Sigmoid colon (tissue), 7 donors: ENCODE results near the gene EPS8L2. TPM values are rescaled to one million over a fixed set of nuclear protein-coding genes. Genes with fewer than 3 reads are reported as not detected.
A peak's percentile ranks its signal among the peaks of the same experiment; 100 is the strongest.

Experiments
- DNase-seq: peaks from one replicate; pipeline ENCODE4 v3.0.0-alpha.2; 2019
- H3K27ac ChIP-seq, 4 donors: fragments of 200-600 bp; sonication (generic); one replicate each; pipeline ENCODE4 v1.5.1; 2016 to 2019; ENCODE audit warnings: mild to moderate bottlenecking in 1 of 4
- H3K27me3 ChIP-seq, 3 donors: fragments of 200-600 bp; sonication (generic); one replicate each; pipeline ENCODE4 v1.5.1; 2019; ENCODE audit warnings: mild to moderate bottlenecking in 1 of 3
- H3K36me3 ChIP-seq, 4 donors: fragments of 200-600 bp; sonication (generic); one replicate each; pipeline ENCODE4 v1.5.1; 2016 to 2019
- H3K4me1 ChIP-seq, 4 donors: fragments of 200-600 bp; sonication (generic); one replicate each; pipeline ENCODE4 v1.5.1; 2017 to 2019
- H3K4me3 ChIP-seq, 4 donors: fragments of 200-600 bp; sonication (generic); one replicate each; pipeline ENCODE4 v1.5.1; 2017 to 2019; ENCODE audit warnings: mild to moderate bottlenecking in 2 of 4, moderate library complexity in 1 of 4
- H3K9me3 ChIP-seq, 4 donors: fragments of 200-600 bp in 3 of 4; sonication (generic) in 3 of 4; one replicate each; pipeline versions ENCODE4 v1.5.1 to v1.6.1; 2013 to 2019
- CTCF ChIP-seq, 4 experiments: fragments of 450-650 bp in 3 of 4; fragments of 200-600 bp in 1 of 4; IDR thresholded peaks; one replicate each; pipeline ENCODE4 v1.5.1; 2016 to 2019; ENCODE audit warnings: antibody characterized with exemption in 4 of 4, mild to moderate bottlenecking in 3 of 4, moderate library complexity in 2 of 4
- EP300 ChIP-seq, 4 donors: sonication (generic); formaldehyde crosslinking; IDR thresholded peaks; one replicate each; pipeline ENCODE4 v1.6.1; 2017; ENCODE audit warnings: antibody characterized with exemption in 4 of 4
- POLR2A ChIP-seq, 2 donors: fragments of 450-650 bp; IDR thresholded peaks; one replicate each; pipeline ENCODE4 v1.6.1; 2016; ENCODE audit warnings: antibody characterized with exemption in 2 of 2, mild to moderate bottlenecking in 2 of 2, moderate library complexity in 2 of 2
- POLR2AphosphoS5 ChIP-seq, 4 donors: sonication (generic); formaldehyde crosslinking; IDR thresholded peaks; one replicate each; pipeline ENCODE4 v1.6.1; 2017; ENCODE audit warnings: antibody characterized with exemption in 4 of 4
- whole genome bisulfite sequencing, 2 donors: extraction: QIAGEN DNeasy Blood & Tissue Kit; methylation state at CpG; one replicate each; pipeline ENCODE4 v1.1.7; 2013; 5-methylcytosine and 5-hydroxymethylcytosine counted together
- intact Hi-C: fragments of 100-400 bp; cut with DNase I; formaldehyde crosslinking; loops from one replicate; pipeline ENCODE4 v1.15.1; 2023
- polyA plus RNA-seq, 3 donors: library from polyadenylated mRNA; stranded (reverse); fragments of 200-250 nt; gene quantifications; one replicate each; pipeline ENCODE4 v1.2.3, GENCODE V29; 2013
- total RNA-seq, 4 donors: library from RNA; depleted of rRNA; stranded (reverse); fragments of >200 nt; gene quantifications; one replicate each; pipeline ENCODE4 v1.1.0, GENCODE V29; 2016
- donor health status: healthy with polysubstance abuse.
- donor health status: Bipolar disorder and iron deficiency.
- donor health status: healthy.

EPS8L2 gene
- total and polyA plus RNA-seq, 7 donors = 5.4 to 168 (median 15.6) TPM

GRCh38 chr11:776263-776560 lies 70.2 kb downstream of the EPS8L2 start:
- peaks cover 0 to 54% (median 39%) of the 10 kb centered on the region in 4 donors for H3K4me1 ChIP-seq
- intact Hi-C loops = no loop called here

GRCh38 chr11:776561-777287 lies 70.7 kb downstream of the EPS8L2 start:
- H3K4me3 ChIP-seq = peak overlapping the region; percentile 71 to 99 (median 84)
- H3K36me3 ChIP-seq = peaks cover 0 to 22% (median 3%) of the 10 kb centered on the region in 4 donors
- DNase-seq = peak; percentile 70
- 1 to 2% methylated on average over 65 of the region's 65 CpGs for WGBS, 2 donors
- TF ChIP-seq EP300 (IDR thresholded peaks at IDR 0.05) (no peak), POLR2A (IDR thresholded peaks at IDR 0.05) (no peak), CTCF (IDR thresholded peaks at IDR 0.05) (no peak), POLR2AphosphoS5 (IDR thresholded peaks at IDR 0.05) (no peak)
- no peaks in the 10 kb centered on the region for H3K27me3 ChIP-seq
- H3K9me3 ChIP-seq = no peaks in the 10 kb centered on the region
- peaks cover 0 to 54% (median 39%) of the 10 kb centered on the region in 4 donors for H3K4me1 ChIP-seq
- intact Hi-C loops = no loop called here
- peak overlapping the region; percentile 76 to 89 (median 85) for H3K27ac ChIP-seq

More at GRCh38 chr11:776263-776560, 70.2 kb downstream of the EPS8L2 start:
- Histone ChIP-seq H3K4me3 (peak overlapping the region; percentile 71 to 99 (median 84)), H3K27ac (peak overlapping the region in 2 of 4 donors; percentile 84 to 86), H3K9me3 (no peaks in the 10 kb centered on the region), H3K36me3 (peaks cover 0 to 27% (median 7%) of the 10 kb centered on the region in 4 donors), H3K27me3 (no peaks in the 10 kb centered on the region)
- 21 to 48% methylated on average over 11 of the region's 11 CpGs for WGBS, 2 donors
- no peak for DNase-seq
- TF ChIP-seq CTCF (IDR thresholded peaks at IDR 0.05) (no peak), POLR2A (IDR thresholded peaks at IDR 0.05) (no peak), POLR2AphosphoS5 (IDR thresholded peaks at IDR 0.05) (no peak), EP300 (IDR thresholded peaks at IDR 0.05) (no peak)

Other genes starting within 250 kb of the EPS8L2 start
- 100 to 1,000 TPM; 150 to 210 (median 160) TPM for gene RNH1, start 199.0 kb upstream of the EPS8L2 start, total RNA-seq
- 100 to 1,000 TPM; 101 to 126 (median 108) TPM for gene RNH1, start 199.0 kb upstream of the EPS8L2 start, polyA plus RNA-seq
- gene HRAS, start 170.7 kb upstream of the EPS8L2 start, total RNA-seq = 10 to 100 TPM; 27.8 to 59.3 (median 32.8) TPM
- 10 to 100 TPM; 44.6 to 76.1 (median 66.1) TPM for gene HRAS, start 170.7 kb upstream of the EPS8L2 start, polyA plus RNA-seq
- under 1 TPM in 1 of 4 donors, not detected in 3; 0.14 TPM for gene LRRC56, start 168.7 kb upstream of the EPS8L2 start, total RNA-seq
- gene LRRC56, start 168.7 kb upstream of the EPS8L2 start, polyA plus RNA-seq = 1 to 10 TPM; 2.4 to 5.9 (median 5.8) TPM
- 1 to 10 TPM in 1 of 4 donors, under 1 TPM in 2, not detected in 1; 0.66 to 1.4 (median 0.68) TPM for gene LMNTD2, start 145.5 kb upstream of the EPS8L2 start, total RNA-seq
- gene LMNTD2, start 145.5 kb upstream of the EPS8L2 start, polyA plus RNA-seq = 1 to 10 TPM; 1.2 to 6.3 (median 3.5) TPM
- gene RASSF7, start 145.3 kb upstream of the EPS8L2 start, total RNA-seq = 1 to 10 TPM; 3.0 to 5.4 (median 3.8) TPM
- gene RASSF7, start 145.3 kb upstream of the EPS8L2 start, polyA plus RNA-seq = 100 to 1,000 TPM in 1 of 3 donors, 10 to 100 TPM in 2; 72.4 to 122 (median 94.9) TPM
- 10 to 100 TPM; 11.8 to 21.2 (median 17.9) TPM for gene PHRF1, start 129.8 kb upstream of the EPS8L2 start, total RNA-seq
- gene PHRF1, start 129.8 kb upstream of the EPS8L2 start, polyA plus RNA-seq = 10 to 100 TPM in 2 of 3 donors, 1 to 10 TPM in 1; 6.6 to 29.3 (median 11.3) TPM
- 10 to 100 TPM in 3 of 4 donors, 1 to 10 TPM in 1; 8.6 to 18.2 (median 14.2) TPM for gene IRF7, start 90.3 kb upstream of the EPS8L2 start, total RNA-seq
- gene IRF7, start 90.3 kb upstream of the EPS8L2 start, polyA plus RNA-seq = 10 to 100 TPM; 10.8 to 73.9 (median 26.8) TPM
- 1 to 10 TPM in 2 of 4 donors, not detected in 2; 1.8 to 1.9 TPM for gene CDHR5, start 81.3 kb upstream of the EPS8L2 start, total RNA-seq
- gene CDHR5, start 81.3 kb upstream of the EPS8L2 start, polyA plus RNA-seq = 100 to 1,000 TPM in 1 of 3 donors, 10 to 100 TPM in 2; 18.0 to 136 (median 29.4) TPM
- gene SCT, start 79.0 kb upstream of the EPS8L2 start, total RNA-seq = not detected
- 1 to 10 TPM in 1 of 3 donors, not detected in 2; 1.1 TPM for gene SCT, start 79.0 kb upstream of the EPS8L2 start, polyA plus RNA-seq
- 1 to 10 TPM in 1 of 4 donors, under 1 TPM in 1, not detected in 2; 0.41 to 2.2 TPM for gene DRD4, start 69.0 kb upstream of the EPS8L2 start, total RNA-seq
- gene DRD4, start 69.0 kb upstream of the EPS8L2 start, polyA plus RNA-seq = under 1 TPM in 1 of 3 donors, not detected in 2; 0.28 TPM
- 10 to 100 TPM; 15.1 to 29.6 (median 22.2) TPM for gene DEAF1, start 11.0 kb upstream of the EPS8L2 start, total RNA-seq
- gene DEAF1, start 11.0 kb upstream of the EPS8L2 start, polyA plus RNA-seq = 10 to 100 TPM; 11.3 to 18.6 (median 14.4) TPM
- gene TMEM80, start 10.4 kb upstream of the EPS8L2 start, total RNA-seq = 10 to 100 TPM; 20.9 to 41.5 (median 39.6) TPM
- gene TMEM80, start 10.4 kb upstream of the EPS8L2 start, polyA plus RNA-seq = 10 to 100 TPM in 2 of 3 donors, 1 to 10 TPM in 1; 7.9 to 27.6 (median 25.7) TPM
- gene TALDO1, start 41.2 kb downstream of the EPS8L2 start, total RNA-seq = 100 to 1,000 TPM in 2 of 4 donors, 10 to 100 TPM in 2; 94.6 to 133 (median 108) TPM
- 100 to 1,000 TPM; 142 to 177 (median 170) TPM for gene TALDO1, start 41.2 kb downstream of the EPS8L2 start, polyA plus RNA-seq
- gene GATD1, start 71.3 kb downstream of the EPS8L2 start, total RNA-seq = 10 to 100 TPM in 3 of 4 donors, 1 to 10 TPM in 1; 6.7 to 26.3 (median 14.9) TPM
- gene GATD1, start 71.3 kb downstream of the EPS8L2 start, polyA plus RNA-seq = 10 to 100 TPM in 2 of 3 donors, 1 to 10 TPM in 1; 7.8 to 55.9 (median 40.0) TPM
- gene CEND1, start 83.9 kb downstream of the EPS8L2 start, total RNA-seq = 1 to 10 TPM; 1.8 to 3.6 (median 2.6) TPM
- gene CEND1, start 83.9 kb downstream of the EPS8L2 start, polyA plus RNA-seq = 1 to 10 TPM in 1 of 3 donors, not detected in 2; 2.0 TPM
- 1 to 10 TPM; 3.8 to 7.2 (median 5.4) TPM for gene SLC25A22, start 92.0 kb downstream of the EPS8L2 start, total RNA-seq
- 10 to 100 TPM in 1 of 3 donors, 1 to 10 TPM in 2; 7.8 to 26.4 (median 9.7) TPM for gene SLC25A22, start 92.0 kb downstream of the EPS8L2 start, polyA plus RNA-seq
- 10 to 100 TPM in 2 of 4 donors, 1 to 10 TPM in 2; 6.7 to 26.6 (median 11.4) TPM for gene PIDD1, start 99.0 kb downstream of the EPS8L2 start, total RNA-seq
- 10 to 100 TPM in 1 of 3 donors, 1 to 10 TPM in 2; 4.9 to 28.8 (median 6.0) TPM for gene PIDD1, start 99.0 kb downstream of the EPS8L2 start, polyA plus RNA-seq
- 100 to 1,000 TPM; 405 to 632 (median 412) TPM for gene RPLP2, start 103.7 kb downstream of the EPS8L2 start, total RNA-seq
- gene RPLP2, start 103.7 kb downstream of the EPS8L2 start, polyA plus RNA-seq = 1,000 to 10,000 TPM; 1,208 to 2,533 (median 1,777) TPM
- gene PNPLA2, start 112.7 kb downstream of the EPS8L2 start, total RNA-seq = 10 to 100 TPM; 26.3 to 39.6 (median 34.6) TPM
- gene PNPLA2, start 112.7 kb downstream of the EPS8L2 start, polyA plus RNA-seq = 100 to 1,000 TPM in 1 of 3 donors, 10 to 100 TPM in 2; 35.4 to 137 (median 47.6) TPM
- 1 to 10 TPM; 1.5 to 9.5 (median 4.6) TPM for gene CRACR2B, start 121.7 kb downstream of the EPS8L2 start, total RNA-seq
- gene CRACR2B, start 121.7 kb downstream of the EPS8L2 start, polyA plus RNA-seq = 100 to 1,000 TPM in 1 of 3 donors, 10 to 100 TPM in 2; 32.1 to 149 (median 46.8) TPM
- gene CD151, start 126.7 kb downstream of the EPS8L2 start, total RNA-seq = 100 to 1,000 TPM in 3 of 4 donors, 10 to 100 TPM in 1; 84.4 to 343 (median 278) TPM
- 100 to 1,000 TPM in 1 of 3 donors, 10 to 100 TPM in 2; 91.9 to 436 (median 92.7) TPM for gene CD151, start 126.7 kb downstream of the EPS8L2 start, polyA plus RNA-seq
- 10 to 100 TPM; 34.9 to 75.3 (median 52.0) TPM for gene POLR2L, start 136.3 kb downstream of the EPS8L2 start, total RNA-seq
- 100 to 1,000 TPM; 139 to 198 (median 143) TPM for gene POLR2L, start 136.3 kb downstream of the EPS8L2 start, polyA plus RNA-seq
- 10 to 100 TPM; 79.2 to 92.7 (median 82.9) TPM for gene TSPAN4, start 136.6 kb downstream of the EPS8L2 start, total RNA-seq
- 10 to 100 TPM in 2 of 3 donors, 1 to 10 TPM in 1; 8.8 to 41.0 (median 15.0) TPM for gene TSPAN4, start 136.6 kb downstream of the EPS8L2 start, polyA plus RNA-seq
- gene CHID1, start 204.6 kb downstream of the EPS8L2 start, total RNA-seq = 10 to 100 TPM; 45.7 to 52.3 (median 48.0) TPM
- 10 to 100 TPM; 16.9 to 52.0 (median 18.0) TPM for gene CHID1, start 204.6 kb downstream of the EPS8L2 start, polyA plus RNA-seq
- 10 to 100 TPM; 42.6 to 78.4 (median 53.1) TPM for gene AP2A2, start 219.6 kb downstream of the EPS8L2 start, total RNA-seq
- gene AP2A2, start 219.6 kb downstream of the EPS8L2 start, polyA plus RNA-seq = 10 to 100 TPM; 21.0 to 47.0 (median 31.4) TPM